Kidney tubule cell (primary cell): ENCODE results near the gene LRFN5.
"Not testable (repeated sequence)": the region's sequence is repeated elsewhere in the genome, so short reads cannot be mapped to it uniquely, and the experiment has no call there.

ENCODE experiments used
- DNase-seq: peaks from one replicate; pipeline ENCODE4 v3.0.0-alpha.2; 2018; ENCODE audit warnings: low spot score

LRFN5 gene

DNA sequence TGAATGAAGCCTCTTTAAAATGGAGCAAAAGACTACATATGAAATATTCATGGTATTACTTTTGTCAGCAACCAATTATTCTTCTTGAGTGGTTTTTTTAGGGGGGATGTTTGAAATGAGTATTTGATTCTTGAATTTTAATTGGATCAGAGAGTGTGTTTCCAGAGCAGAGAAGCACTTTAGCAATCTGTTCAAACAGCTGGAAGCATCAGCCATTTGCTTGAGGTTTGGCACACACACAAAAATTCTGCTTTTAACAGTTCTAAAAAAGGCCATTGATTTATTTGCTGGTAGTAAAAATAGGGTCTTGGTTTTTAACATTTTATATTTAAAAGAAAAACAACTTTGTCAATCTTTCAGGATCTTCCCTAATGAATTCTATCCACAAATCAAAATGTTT, 292.7 kb downstream of the LRFN5 start:
- DNase-seq: no peak

DNA sequence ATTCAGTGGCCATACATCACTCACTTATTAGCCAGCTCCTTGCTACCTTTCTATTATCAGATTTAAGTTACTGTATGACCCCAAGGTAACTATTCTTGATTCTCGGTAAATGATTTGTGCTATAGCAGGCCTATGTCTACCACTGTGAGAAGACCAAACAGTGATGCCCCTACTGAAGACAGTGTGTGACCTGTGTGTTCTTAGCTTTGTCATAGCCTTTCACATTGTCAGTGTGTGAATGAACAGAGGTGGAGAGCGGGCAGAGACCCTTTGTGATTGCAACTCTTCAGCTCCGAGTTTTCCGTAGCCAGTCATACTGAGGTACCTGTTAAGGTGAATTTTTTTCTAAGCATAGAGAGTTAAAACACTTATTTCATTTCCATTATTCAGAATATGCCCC, 294.0 kb downstream of the LRFN5 start:
- no peak for DNase-seq

DNA sequence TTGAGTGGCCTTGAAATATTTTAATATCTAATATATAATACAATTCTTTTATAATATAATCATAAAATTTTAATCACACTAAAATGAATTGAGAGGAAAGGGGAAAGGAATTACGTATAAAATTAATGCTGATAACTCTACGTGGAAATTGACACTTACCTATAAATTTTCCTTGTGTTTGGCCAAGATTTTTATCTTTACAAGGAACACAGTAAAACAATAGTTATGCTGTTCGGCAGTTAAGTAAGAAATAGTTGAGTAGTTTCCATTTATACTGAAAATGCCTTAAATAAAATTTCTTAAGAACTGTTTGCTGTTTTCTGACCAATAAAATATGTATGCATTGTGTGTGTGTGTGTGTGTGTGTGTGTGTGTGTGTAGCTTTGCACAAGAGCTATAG, 294.4 kb downstream of the LRFN5 start:
- DNase-seq: no peak

DNA sequence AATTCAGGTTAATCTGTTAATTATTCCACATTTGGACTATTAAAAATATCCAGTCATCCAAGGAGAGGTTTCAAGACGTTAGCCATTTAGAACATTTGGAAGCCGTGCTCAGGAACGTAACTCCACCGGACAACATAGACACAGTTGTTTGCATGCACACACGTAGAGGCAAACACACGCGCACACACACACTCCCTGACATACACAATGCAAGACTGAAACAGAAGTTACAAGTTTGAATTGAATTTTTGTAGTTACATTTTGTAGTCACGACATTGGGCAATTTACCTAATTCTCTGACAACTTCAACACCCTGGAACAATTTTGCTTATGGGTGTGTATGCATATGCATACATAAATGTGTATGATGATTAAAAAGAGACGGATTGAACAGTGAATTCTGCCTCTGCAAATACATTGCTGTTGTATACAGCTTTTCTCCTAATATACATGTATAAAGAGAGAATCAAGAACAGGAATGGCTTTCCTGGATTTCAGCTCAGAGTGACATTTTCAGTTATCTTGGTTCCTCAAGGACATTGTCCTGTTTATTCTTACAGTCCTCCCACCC, 298.8 kb downstream of the LRFN5 start:
- no peak for DNase-seq

DNA sequence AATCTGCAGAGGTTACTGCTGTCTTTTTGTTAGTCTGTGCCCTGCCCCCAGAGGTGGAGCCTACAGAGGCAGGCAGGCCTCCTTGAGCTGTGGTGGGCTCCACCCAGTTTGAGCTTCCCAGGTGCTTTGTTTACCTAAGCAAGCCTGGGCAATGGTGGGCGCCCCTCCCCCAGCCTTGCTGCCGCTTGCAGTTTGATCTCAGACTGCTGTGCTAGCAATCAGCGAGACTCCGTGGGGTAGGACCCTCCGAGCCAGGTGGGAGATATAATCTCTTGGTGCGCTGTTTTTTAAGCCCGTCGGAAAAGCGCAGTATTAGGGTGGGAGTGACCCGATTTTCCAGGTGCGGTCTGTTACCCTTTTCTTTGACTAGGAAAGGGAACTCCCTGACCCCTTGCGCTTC, 304.5 kb downstream of the LRFN5 start:
- not testable (repeated sequence) for DNase-seq

DNA sequence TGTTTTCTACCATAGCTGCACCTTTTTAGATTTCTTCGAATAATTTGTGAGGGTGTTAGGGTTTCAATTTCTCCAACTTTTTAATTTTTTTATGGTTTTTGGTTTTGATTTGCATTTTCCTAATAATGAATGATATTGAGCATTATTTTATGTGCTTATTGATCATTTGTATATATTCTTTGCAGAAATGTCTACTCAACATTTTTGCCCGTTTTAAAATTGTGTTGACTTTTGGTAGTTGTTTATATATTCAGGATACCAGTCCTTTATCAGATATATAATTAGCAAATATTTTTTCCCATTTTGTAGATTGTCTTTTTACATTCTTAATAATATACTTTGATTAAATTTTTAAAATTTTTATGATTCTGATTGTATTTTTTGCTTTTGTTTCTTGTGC, 306.7 kb downstream of the LRFN5 start:
- DNase-seq: no peak

DNA sequence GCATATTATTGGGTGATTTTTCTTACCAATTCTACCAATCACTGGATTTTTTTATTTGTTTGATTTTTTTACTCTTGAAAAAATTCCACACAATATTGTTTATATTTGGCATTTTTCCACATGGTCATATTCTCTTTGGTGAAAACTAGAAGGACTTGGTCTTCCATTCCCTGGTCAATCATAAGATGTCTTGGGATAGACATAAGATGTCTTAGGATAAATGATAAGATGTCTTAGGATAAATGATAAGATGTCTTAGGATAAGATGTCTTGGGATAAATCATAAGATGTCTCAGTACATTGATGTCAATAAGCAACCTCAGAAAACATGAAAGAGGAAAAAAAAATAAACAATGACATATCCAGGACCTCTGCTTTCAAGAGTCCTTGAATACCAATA, 309.1 kb downstream of the LRFN5 start:
- no peak for DNase-seq

DNA sequence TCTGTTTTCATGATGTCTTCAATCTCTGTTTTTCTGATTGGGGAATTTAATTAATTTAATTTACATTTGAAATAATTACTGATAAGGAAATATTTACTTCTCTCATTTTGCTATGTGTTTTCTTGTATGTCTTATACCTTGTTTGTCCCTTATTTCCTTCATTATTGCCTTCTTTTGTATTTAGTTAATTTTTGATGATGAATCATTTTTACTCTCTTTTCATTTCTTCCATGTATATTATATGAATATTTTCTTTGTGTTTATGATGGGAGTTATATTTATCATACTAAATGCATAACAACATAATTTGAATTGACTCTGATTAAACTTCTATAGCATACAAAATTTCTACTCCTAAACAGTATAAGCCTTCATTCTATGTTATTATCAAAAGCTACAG, 309.6 kb downstream of the LRFN5 start:
- DNase-seq: no peak

DNA sequence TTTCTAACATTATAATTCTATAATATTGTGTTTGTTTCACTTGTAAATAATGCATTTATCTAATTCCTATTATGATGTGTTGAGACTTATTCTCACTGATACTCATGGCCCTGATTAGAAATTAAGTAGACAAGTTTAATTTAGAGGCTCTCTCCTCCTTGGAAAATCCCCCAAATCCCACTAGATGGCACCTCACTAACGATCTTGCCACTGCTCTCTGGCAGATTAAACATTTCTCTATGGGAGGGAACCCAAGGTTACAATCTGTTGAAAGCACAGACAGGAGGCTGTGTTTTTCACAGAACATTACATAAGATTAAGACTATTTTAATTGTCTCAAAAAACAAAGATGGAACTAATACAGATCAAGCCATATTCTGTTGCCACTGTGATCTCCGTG, 318.7 kb downstream of the LRFN5 start:
- peak; percentile 1 for DNase-seq

DNA sequence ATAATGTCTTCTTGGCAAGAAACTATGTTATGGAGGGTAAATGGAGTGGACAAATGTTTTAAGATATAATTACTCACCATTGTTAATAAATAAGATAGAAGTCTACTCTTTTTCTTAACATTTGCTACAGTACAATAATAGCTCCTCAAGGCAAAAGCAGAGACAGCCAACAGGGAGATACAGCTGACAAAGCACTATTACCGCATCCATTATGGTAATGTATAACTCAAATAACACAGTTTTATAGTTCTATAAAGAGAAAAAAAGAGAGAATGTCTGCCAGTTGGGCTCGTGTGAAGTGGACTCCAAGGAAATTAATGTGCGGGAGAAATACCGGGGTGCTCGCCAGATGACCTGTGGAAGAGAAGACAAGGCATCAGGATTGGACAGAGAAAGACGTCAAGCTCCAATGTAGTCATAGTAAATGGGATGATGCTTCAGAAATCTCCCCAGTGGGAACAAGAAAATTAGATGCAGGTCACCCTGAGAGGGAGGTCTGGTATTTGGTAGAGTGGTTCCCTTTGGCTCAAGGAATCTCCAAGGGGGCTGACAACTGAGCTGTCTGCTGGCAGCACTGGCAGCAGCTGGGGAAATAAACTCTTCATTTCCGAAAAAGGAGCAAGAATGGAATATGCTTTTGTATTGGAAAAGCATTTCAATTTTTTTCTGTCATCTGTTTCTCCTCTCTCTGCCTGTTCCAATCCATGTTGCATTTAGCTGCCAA, 343.9 kb downstream of the LRFN5 start:
- DNase-seq: no peak
